ENCODE data around the gene CNTNAP2.

The CNTNAP2 gene

GRCh38 chr7:148402159-148402558 is 2285.6 kb downstream of the CNTNAP2 start:
- no peak for TF ChIP-seq CTCF (conservative IDR thresholded peaks at IDR 0.05; ENCODE audit: control insufficient read depth, insufficient read depth, low read depth, low read length)
- no peak overlapping the region for H3K4me3 ChIP-seq (ENCODE audit: control insufficient read depth, low read depth, low read length)
- no peak for DNase-seq (ENCODE audit: low read depth)

- TF ChIP-seq CTCF (conservative IDR thresholded peaks at IDR 0.05; ENCODE audit: control insufficient read depth, insufficient read depth, low read depth, low read length): no peak
- DNase-seq (ENCODE audit: low read depth): no peak
Observed at GRCh38 chr7:148403466-148403993, 2286.9 kb downstream of the CNTNAP2 start.

GRCh38 chr7:148408307-148408706 is 2291.7 kb downstream of the CNTNAP2 start:
- no peak overlapping the region for H3K4me3 ChIP-seq (ENCODE audit: control insufficient read depth, low read depth, low read length)
- TF ChIP-seq CTCF (conservative IDR thresholded peaks at IDR 0.05; ENCODE audit: control insufficient read depth, insufficient read depth, low read depth, low read length): no peak
- no peak for DNase-seq (ENCODE audit: low read depth)

More at GRCh38 chr7:148403466-148403993, 2286.9 kb downstream of the CNTNAP2 start:
- no peak overlapping the region for H3K4me3 ChIP-seq (ENCODE audit: control insufficient read depth, low read depth, low read length)

- TF ChIP-seq CTCF (conservative IDR thresholded peaks at IDR 0.05; ENCODE audit: control insufficient read depth, insufficient read depth, low read depth, low read length): no peak
Observed at GRCh38 chr7:148410905-148411304, 2294.3 kb downstream of the CNTNAP2 start.

GRCh38 chr7:148412691-148413090 is 2296.1 kb downstream of the CNTNAP2 start:
- DNase-seq (ENCODE audit: low read depth): no peak
- TF ChIP-seq CTCF (conservative IDR thresholded peaks at IDR 0.05; ENCODE audit: control insufficient read depth, insufficient read depth, low read depth, low read length): no peak
- no peak overlapping the region for H3K4me3 ChIP-seq (ENCODE audit: control insufficient read depth, low read depth, low read length)

More at GRCh38 chr7:148410905-148411304, 2294.3 kb downstream of the CNTNAP2 start:
- no peak overlapping the region for H3K4me3 ChIP-seq (ENCODE audit: control insufficient read depth, low read depth, low read length)
- DNase-seq (ENCODE audit: low read depth): no peak

GRCh38 chr7:148419856-148420832 is 2303.5 kb downstream of the CNTNAP2 start:
- no peak overlapping the region for H3K4me3 ChIP-seq (ENCODE audit: control insufficient read depth, low read depth, low read length)
- no peak for DNase-seq (ENCODE audit: low read depth)
- no peak for TF ChIP-seq CTCF (conservative IDR thresholded peaks at IDR 0.05; ENCODE audit: control insufficient read depth, insufficient read depth, low read depth, low read length)

Data from fibroblast of mammary gland (primary cell).